Effector CD4-positive, alpha-beta T cell (primary cell): ENCODE results near the gene P2RY12.
"Not testable (repeated sequence)": the region's sequence is repeated elsewhere in the genome, so short reads cannot be mapped to it uniquely, and the experiment has no call there.

Experiments
- DNase-seq: peaks from one replicate; pipeline ENCODE4 v3.0.0-alpha.2; 2020

Gene P2RY12

GRCh38 chr3:151392191-151392590 is 7.6 kb upstream of the P2RY12 start:
- DNase-seq = not testable (repeated sequence)

- no peak for DNase-seq
Observed at GRCh38 chr3:151391720-151392119, 7.2 kb upstream of the P2RY12 start.

GRCh38 chr3:151387842-151388241 is 3.3 kb upstream of the P2RY12 start:
- DNase-seq = no peak

GRCh38 chr3:151387432-151387831 is 2.9 kb upstream of the P2RY12 start:
- no peak for DNase-seq

- no peak for DNase-seq
Observed at GRCh38 chr3:151386056-151386455, 1.5 kb upstream of the P2RY12 start.

- DNase-seq = no peak
Observed at GRCh38 chr3:151383956-151384355, 597 bp downstream of the P2RY12 start.

GRCh38 chr3:151383111-151383510 is 1.4 kb downstream of the P2RY12 start:
- DNase-seq = no peak

- no peak for DNase-seq
Observed at GRCh38 chr3:151382671-151383070, 1.9 kb downstream of the P2RY12 start.

GRCh38 chr3:151379083-151379734 is 5.3 kb downstream of the P2RY12 start:
- DNase-seq = no peak

- DNase-seq = no peak
Observed at GRCh38 chr3:151377768-151378385, 6.7 kb downstream of the P2RY12 start.

- DNase-seq = no peak
Observed at GRCh38 chr3:151372063-151372820, 12.3 kb downstream of the P2RY12 start.

- no peak for DNase-seq
Observed at GRCh38 chr3:151371526-151371925, 13.0 kb downstream of the P2RY12 start.

- no peak for DNase-seq
Observed at GRCh38 chr3:151367448-151367847, 17.1 kb downstream of the P2RY12 start.

- no peak for DNase-seq
Observed at GRCh38 chr3:151366993-151367392, 17.6 kb downstream of the P2RY12 start.

GRCh38 chr3:151362751-151363174 is 21.8 kb downstream of the P2RY12 start:
- DNase-seq = no peak

- no peak for DNase-seq
Observed at GRCh38 chr3:151357463-151357850, 27.1 kb downstream of the P2RY12 start.

GRCh38 chr3:151356794-151357462 is 27.6 kb downstream of the P2RY12 start:
- no peak for DNase-seq

- no peak for DNase-seq
Observed at GRCh38 chr3:151351648-151352047, 32.9 kb downstream of the P2RY12 start.

- no peak for DNase-seq
Observed at GRCh38 chr3:151351219-151351618, 33.3 kb downstream of the P2RY12 start.

GRCh38 chr3:151350656-151351055 is 33.9 kb downstream of the P2RY12 start:
- no peak for DNase-seq

GRCh38 chr3:151347432-151347831 is 37.1 kb downstream of the P2RY12 start:
- DNase-seq = no peak

- DNase-seq = no peak
Observed at GRCh38 chr3:151346292-151346691, 38.3 kb downstream of the P2RY12 start.

- DNase-seq = no peak
Observed at GRCh38 chr3:151345859-151346258, 38.7 kb downstream of the P2RY12 start.
